K562 (cell line): ENCODE measurements around the gene SHANK3. TPM values are rescaled to one million over a fixed set of nuclear protein-coding genes. Genes with fewer than 3 reads are reported as not detected.

ENCODE experiments used
- ATAC-seq: fragments of 200-7000 bp; cut with Tn5 transposase; 3 replicates; pipeline ENCODE4 v1.9.1; 2020; ENCODE audit warnings: moderate library complexity
- BruUV-seq: library from RNA; stranded (reverse); fragments of 400-500 nt; replicated peaks from 2 replicates; lab custom pipeline; 2021; lab: Mats Ljungman, UMichigan
- CTCF ChIA-PET: fragments of 300-600 bp; formaldehyde crosslinking; extraction: SDS; loops from one replicate; lab custom pipeline; 2021; ENCODE audit warnings: low intra/inter-chr PET ratio; lab: Yijun Ruan, JAX
- POLR2A ChIA-PET: fragments of 300-600, 350-650 bp; sonication (Branson Sonifier 250); formaldehyde crosslinking; extraction: SDS; loops from one replicate; lab custom pipeline; 2021; ENCODE audit warnings: antibody characterized with exemption, inconsistent platforms; lab: Yijun Ruan, JAX
- DNase-seq, 4 experiments: peaks; one replicate each; pipeline versions ENCODE4 v3.0.0 to v3.0.0-alpha.2; 2011 to 2018; ENCODE audit warnings: low spot score in 3 of 4, mixed read lengths in 3 of 4; ENCODE audit errors: extremely low read depth in 1 of 4
- FAIRE-seq: peaks from 2 replicates; lab custom pipeline; 2011; peaks lifted over from hg19 to GRCh38; lab: Jason Lieb, UNC
- H2AFZ ChIP-seq: 2 replicates; pipeline ENCODE4 v1.6.0; 2011; ENCODE audit warnings: low read depth, low read length, control low read depth, inconsistent platforms
- H3K27ac ChIP-seq: fragments of 200-600 bp; 3 replicates; pipeline ENCODE4 v1.8.0; 2011; ENCODE audit warnings: low read depth, mild to moderate bottlenecking, control low read depth, inconsistent platforms, low read length, moderate library complexity, mixed read lengths; ENCODE audit errors: extremely low read depth
- H3K27me3 ChIP-seq, 2 experiments: fragments of 300-600 bp in 1 of 2; 2 replicates in 1 of 2; 3 replicates in 1 of 2; pipeline versions ENCODE4 v1.6.0 to v1.8.0; 2011; ENCODE audit warnings: inconsistent platforms in 2 of 2, low read length in 2 of 2, mild to moderate bottlenecking in 1 of 2, mixed read lengths in 1 of 2, moderate library complexity in 1 of 2; ENCODE audit not compliant: control insufficient read depth in 2 of 2, insufficient read depth in 2 of 2
- H3K36me3 ChIP-seq: fragments of 300-600 bp; 3 replicates; pipeline ENCODE4 v1.8.0; 2011; ENCODE audit warnings: mild to moderate bottlenecking, low read length, inconsistent platforms; ENCODE audit not compliant: control insufficient read depth, insufficient read depth
- H3K4me1 ChIP-seq, 2 experiments: fragments of 200-600 bp in 1 of 2; replicated peaks in 1 of 2; 2 replicates in 1 of 2; 3 replicates in 1 of 2; pipeline versions ENCODE4 v1.5.1 to v1.8.0; 2011; ENCODE audit warnings: inconsistent platforms in 2 of 2, low read length in 2 of 2, mild to moderate bottlenecking in 1 of 2, mixed read lengths in 1 of 2, moderate library complexity in 1 of 2; ENCODE audit not compliant: control insufficient read depth in 2 of 2, insufficient read depth in 2 of 2
- H3K4me2 ChIP-seq: 2 replicates; pipeline ENCODE4 v1.6.1; 2011; ENCODE audit warnings: low read length, control low read depth, inconsistent platforms, mixed read lengths; ENCODE audit not compliant: insufficient read depth
- H3K4me3 ChIP-seq: fragments of 200-600 bp; sonication (generic), shearing (Covaris generic); 2 replicates; pipeline ENCODE4 v1.5.1; 2016; ENCODE audit warnings: control low read depth, inconsistent platforms
- H3K79me2 ChIP-seq: fragments of 200-600 bp; 3 replicates; pipeline ENCODE4 v1.8.0; 2011; ENCODE audit warnings: low read length, inconsistent platforms; ENCODE audit not compliant: control insufficient read depth, insufficient read depth
- H3K9ac ChIP-seq, 2 experiments: 2 replicates each; pipeline versions ENCODE4 v1.6.0 to v1.6.1; 2011; ENCODE audit warnings: low read depth in 2 of 2, low read length in 2 of 2, control low read depth in 1 of 2, inconsistent platforms in 1 of 2, mild to moderate bottlenecking in 1 of 2, mixed read lengths in 1 of 2; ENCODE audit not compliant: insufficient read depth in 1 of 2
- H3K9me1 ChIP-seq: one replicate; pipeline ENCODE4 v1.6.0; 2011; ENCODE audit warnings: inconsistent platforms, mild to moderate bottlenecking, low read length, moderate library complexity; ENCODE audit not compliant: control insufficient read depth, insufficient read depth
- H3K9me3 ChIP-seq: replicated peaks from 2 replicates; pipeline ENCODE4 v1.5.1; 2011; ENCODE audit warnings: low read depth, low read length, inconsistent platforms; ENCODE audit not compliant: control insufficient read depth, insufficient read depth
- H4K20me1 ChIP-seq: replicated peaks from 2 replicates; pipeline ENCODE4 v1.6.1; 2011; ENCODE audit warnings: low read length, inconsistent platforms, mixed read lengths; ENCODE audit not compliant: control insufficient read depth, insufficient read depth
- ATF2 ChIP-seq: sonication (generic); formaldehyde crosslinking; IDR thresholded peaks from 2 replicates; pipeline ENCODE4 v1.8.1; 2022; ENCODE audit warnings: missing genetic modification reagents
- BCOR ChIP-seq: fragments of 450-650 bp; IDR thresholded peaks from 2 replicates; pipeline ENCODE4 v1.6.1; 2016
- FOXJ2 ChIP-seq: fragments of 200-800 bp; sonication (Bioruptor generic); IDR thresholded peaks from 2 replicates; pipeline ENCODE4 v1.6.1; 2016; ENCODE audit warnings: missing genetic modification characterization, missing compliant biosample characterization
- JUN ChIP-seq, 2 experiments: sonication (generic) in 1 of 2; formaldehyde crosslinking in 1 of 2; IDR thresholded peaks; 2 replicates each; pipeline versions ENCODE4 v1.6.1 to v1.8.0; 2012 to 2022; ENCODE audit warnings: borderline replicate concordance in 2 of 2, mild to moderate bottlenecking in 2 of 2, improper control_type of control experiment in 1 of 2, low read depth in 1 of 2, low read length in 1 of 2, missing genetic modification reagents in 1 of 2
- NR2F6 ChIP-seq: fragments of 450-650 bp; formaldehyde crosslinking; IDR thresholded peaks from 2 replicates; pipeline ENCODE4 v1.4.0; 2020; ENCODE audit warnings: mild to moderate bottlenecking
- PRMT5 ChIP-seq: sonication (generic); formaldehyde crosslinking; IDR thresholded peaks from 2 replicates; pipeline ENCODE4 v1.5.0; 2020; ENCODE audit warnings: missing genetic modification reagents
- WGBS: fragments of 100-300 bp; shearing (Covaris generic); methylation state at CpG from one replicate; pipeline ENCODE4 v1.1.6; 2016; ENCODE audit warnings: low coverage, mixed read lengths; ENCODE audit not compliant: insufficient coverage; ENCODE audit errors: missing lambda C conversion rate; 5-methylcytosine and 5-hydroxymethylcytosine counted together
- in situ Hi-C: fragments of 300-500 bp; cut with MboI; formaldehyde crosslinking; loops from 4 replicates; pipeline ENCODE4 v1.15.0; 2018; ENCODE audit warnings: inconsistent platforms, mixed read lengths
- intact Hi-C: fragments of 100-400 bp; cut with micrococcal nuclease; formaldehyde crosslinking; loops from 2 replicates; pipeline ENCODE4 v1.14.2; 2022
- polyA plus RNA-seq, 8 experiments: library from polyadenylated mRNA; depleted of rRNA in 4 of 8; stranded (reverse) in 5 of 8; unstranded in 3 of 8; fragments of >200 nt; fragmentation: Nextera tagmentation in 2 of 8; fragmentation: Illumina TruSeq in 1 of 8; extraction: Ambion mirVana in 2 of 8; extraction: Trizol in 1 of 8; gene quantifications; 2 replicates each; pipeline versions ENCODE4 v1.2.1 to v1.2.3, GENCODE V29; 2011 to 2014; ENCODE audit warnings: inconsistent platforms in 1 of 8, missing spikeins in 1 of 8
- total RNA-seq, 7 experiments: library from RNA; depleted of rRNA in 6 of 7; stranded (reverse); fragments of >200 nt in 6 of 7; fragmentation: Illumina TruSeq in 2 of 7; extraction: Trizol in 2 of 7; gene quantifications; 2 replicates each; pipeline versions ENCODE4 v1.2.1 to v1.2.3, GENCODE V29; 2011 to 2021; ENCODE audit warnings: low replicate concordance in 1 of 7
- TF ChIP-seq, protein P1 (sequence below): fragments of 250-450 bp; sonication (Bioruptor Pico); IDR thresholded peaks from 2 replicates; pipeline ENCODE4 v1.4.0; 2020; ENCODE audit warnings: mild to moderate bottlenecking, moderate library complexity, borderline replicate concordance
- TF ChIP-seq, protein P2 (sequence below): sonication (generic); formaldehyde crosslinking; IDR thresholded peaks from 2 replicates; pipeline ENCODE4 v1.8.0; 2023; ENCODE audit warnings: missing genetic modification reagents, mild to moderate bottlenecking, borderline replicate concordance

Gene SHANK3
- total and polyA plus RNA-seq, 9 of the 15 experiments (the other 6 are each of a cell fraction or from before 2014, with no cell fraction given) = 0.01 to 0.07 (median 0.03) TPM; not detected in 6

- Histone ChIP-seq H3K79me2 (no peaks in the 10 kb centered on the region), H3K4me3 (no peak overlapping the region), H4K20me1 (no peaks in the 10 kb centered on the region), H3K27ac (no peak overlapping the region), H3K9ac (no peak overlapping the region), H2AFZ (no peak overlapping the region), H3K4me2 (no peak overlapping the region), H3K27me3 (peaks cover 3 to 23% of the 10 kb centered on the region in 2 experiments; a peak in 4 of 5 replicates), H3K36me3 (no peaks in the 10 kb centered on the region), H3K9me1 (no peaks in the 10 kb centered on the region), H3K9me3 (no peaks in the 10 kb centered on the region), H3K4me1 (no peaks in the 10 kb centered on the region; a peak in 1 of 5 replicates)
- intact Hi-C loops (no loop called here), in situ Hi-C loops (no loop called here)
- BruUV-seq = no TSS peak
- 16% methylated on average over 16 of the region's 21 CpGs for WGBS
- CTCF ChIA-PET = no interaction called here
- no peak for ATAC-seq
- FAIRE-seq = no peak
- no peak for DNase-seq
- POLR2A ChIA-PET = no interaction called here
- no peak for TF ChIP-seq BCOR
- TF ChIP-seq PRMT5 (CRISPR knock-in tag) = no peak
- no peak for TF ChIP-seq JUN (IDR thresholded peaks at IDR 0.05; ENCODE audit: borderline replicate concordance, low read depth, low read length)
- no peak for TF ChIP-seq JUN (CRISPR knock-in tag; IDR thresholded peaks at IDR 0.05; ENCODE audit: borderline replicate concordance)
- TF ChIP-seq, protein P1, sequence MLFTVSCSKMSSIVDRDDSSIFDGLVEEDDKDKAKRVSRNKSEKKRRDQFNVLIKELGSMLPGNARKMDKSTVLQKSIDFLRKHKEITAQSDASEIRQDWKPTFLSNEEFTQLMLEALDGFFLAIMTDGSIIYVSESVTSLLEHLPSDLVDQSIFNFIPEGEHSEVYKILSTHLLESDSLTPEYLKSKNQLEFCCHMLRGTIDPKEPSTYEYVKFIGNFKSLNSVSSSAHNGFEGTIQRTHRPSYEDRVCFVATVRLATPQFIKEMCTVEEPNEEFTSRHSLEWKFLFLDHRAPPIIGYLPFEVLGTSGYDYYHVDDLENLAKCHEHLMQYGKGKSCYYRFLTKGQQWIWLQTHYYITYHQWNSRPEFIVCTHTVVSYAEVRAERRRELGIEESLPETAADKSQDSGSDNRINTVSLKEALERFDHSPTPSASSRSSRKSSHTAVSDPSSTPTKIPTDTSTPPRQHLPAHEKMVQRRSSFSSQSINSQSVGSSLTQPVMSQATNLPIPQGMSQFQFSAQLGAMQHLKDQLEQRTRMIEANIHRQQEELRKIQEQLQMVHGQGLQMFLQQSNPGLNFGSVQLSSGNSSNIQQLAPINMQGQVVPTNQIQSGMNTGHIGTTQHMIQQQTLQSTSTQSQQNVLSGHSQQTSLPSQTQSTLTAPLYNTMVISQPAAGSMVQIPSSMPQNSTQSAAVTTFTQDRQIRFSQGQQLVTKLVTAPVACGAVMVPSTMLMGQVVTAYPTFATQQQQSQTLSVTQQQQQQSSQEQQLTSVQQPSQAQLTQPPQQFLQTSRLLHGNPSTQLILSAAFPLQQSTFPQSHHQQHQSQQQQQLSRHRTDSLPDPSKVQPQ (CRISPR knock-in tag) = no peak
- TF ChIP-seq NR2F6 = no peak
- no peak for TF ChIP-seq FOXJ2 (tag)
- TF ChIP-seq ATF2 (CRISPR knock-in tag) = no peak
- TF ChIP-seq, protein P2, sequence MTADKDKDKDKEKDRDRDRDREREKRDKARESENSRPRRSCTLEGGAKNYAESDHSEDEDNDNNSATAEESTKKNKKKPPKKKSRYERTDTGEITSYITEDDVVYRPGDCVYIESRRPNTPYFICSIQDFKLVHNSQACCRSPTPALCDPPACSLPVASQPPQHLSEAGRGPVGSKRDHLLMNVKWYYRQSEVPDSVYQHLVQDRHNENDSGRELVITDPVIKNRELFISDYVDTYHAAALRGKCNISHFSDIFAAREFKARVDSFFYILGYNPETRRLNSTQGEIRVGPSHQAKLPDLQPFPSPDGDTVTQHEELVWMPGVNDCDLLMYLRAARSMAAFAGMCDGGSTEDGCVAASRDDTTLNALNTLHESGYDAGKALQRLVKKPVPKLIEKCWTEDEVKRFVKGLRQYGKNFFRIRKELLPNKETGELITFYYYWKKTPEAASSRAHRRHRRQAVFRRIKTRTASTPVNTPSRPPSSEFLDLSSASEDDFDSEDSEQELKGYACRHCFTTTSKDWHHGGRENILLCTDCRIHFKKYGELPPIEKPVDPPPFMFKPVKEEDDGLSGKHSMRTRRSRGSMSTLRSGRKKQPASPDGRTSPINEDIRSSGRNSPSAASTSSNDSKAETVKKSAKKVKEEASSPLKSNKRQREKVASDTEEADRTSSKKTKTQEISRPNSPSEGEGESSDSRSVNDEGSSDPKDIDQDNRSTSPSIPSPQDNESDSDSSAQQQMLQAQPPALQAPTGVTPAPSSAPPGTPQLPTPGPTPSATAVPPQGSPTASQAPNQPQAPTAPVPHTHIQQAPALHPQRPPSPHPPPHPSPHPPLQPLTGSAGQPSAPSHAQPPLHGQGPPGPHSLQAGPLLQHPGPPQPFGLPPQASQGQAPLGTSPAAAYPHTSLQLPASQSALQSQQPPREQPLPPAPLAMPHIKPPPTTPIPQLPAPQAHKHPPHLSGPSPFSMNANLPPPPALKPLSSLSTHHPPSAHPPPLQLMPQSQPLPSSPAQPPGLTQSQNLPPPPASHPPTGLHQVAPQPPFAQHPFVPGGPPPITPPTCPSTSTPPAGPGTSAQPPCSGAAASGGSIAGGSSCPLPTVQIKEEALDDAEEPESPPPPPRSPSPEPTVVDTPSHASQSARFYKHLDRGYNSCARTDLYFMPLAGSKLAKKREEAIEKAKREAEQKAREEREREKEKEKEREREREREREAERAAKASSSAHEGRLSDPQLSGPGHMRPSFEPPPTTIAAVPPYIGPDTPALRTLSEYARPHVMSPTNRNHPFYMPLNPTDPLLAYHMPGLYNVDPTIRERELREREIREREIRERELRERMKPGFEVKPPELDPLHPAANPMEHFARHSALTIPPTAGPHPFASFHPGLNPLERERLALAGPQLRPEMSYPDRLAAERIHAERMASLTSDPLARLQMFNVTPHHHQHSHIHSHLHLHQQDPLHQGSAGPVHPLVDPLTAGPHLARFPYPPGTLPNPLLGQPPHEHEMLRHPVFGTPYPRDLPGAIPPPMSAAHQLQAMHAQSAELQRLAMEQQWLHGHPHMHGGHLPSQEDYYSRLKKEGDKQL (CRISPR knock-in tag) = no peak
Observed at GRCh38 chr22:50683086-50683993, 10.7 kb downstream of the SHANK3 start.
